CD8-positive, alpha-beta memory T cell (primary cell): ENCODE results near the gene SMARCD3. TPM values are rescaled to one million over a fixed set of nuclear protein-coding genes. Genes with fewer than 3 reads are reported as not detected.

ENCODE experiments used
- CTCF ChIA-PET: fragments of 350-600 bp; sonication (Branson Sonifier 250); formaldehyde crosslinking; loops from one replicate; lab custom pipeline; 2021; ENCODE audit warnings: antibody characterized with exemption; lab: Charles Lee
- POLR2A ChIA-PET: fragments of 350-600 bp; sonication (Branson Sonifier 250); formaldehyde crosslinking; loops from one replicate; lab custom pipeline; 2021; ENCODE audit warnings: antibody characterized with exemption; lab: Charles Lee
- DNase-seq, 5 donors: peaks; one replicate each; pipeline versions ENCODE4 v3.0.0 to v3.0.0-alpha.2; 2020 to 2022; ENCODE audit warnings: mixed read lengths in 1 of 5
- H3K27ac ChIP-seq: one replicate; pipeline ENCODE4 v1.7.0; 2013; ENCODE audit warnings: low read depth, mild to moderate bottlenecking, low read length, moderate library complexity
- H3K27me3 ChIP-seq: 2 replicates; pipeline ENCODE4 v1.7.0; 2013; ENCODE audit warnings: low read length, mild to moderate bottlenecking; ENCODE audit not compliant: insufficient read depth, poor library complexity, severe bottlenecking
- H3K36me3 ChIP-seq: 2 replicates; pipeline ENCODE4 v1.7.0; 2013; ENCODE audit warnings: mild to moderate bottlenecking, low read length, moderate library complexity; ENCODE audit not compliant: insufficient read depth
- H3K4me1 ChIP-seq: 2 replicates; pipeline ENCODE4 v1.7.0; 2013; ENCODE audit warnings: mild to moderate bottlenecking, low read length, moderate library complexity; ENCODE audit not compliant: insufficient read depth
- H3K4me3 ChIP-seq: 2 replicates; pipeline ENCODE4 v1.7.0; 2013; ENCODE audit warnings: mild to moderate bottlenecking, low read length
- H3K9me3 ChIP-seq: 2 replicates; pipeline ENCODE4 v1.7.0; 2013; ENCODE audit warnings: mild to moderate bottlenecking, low read length
- H3K27ac Mint-ChIP-seq, 8 donors: one replicate each; pipeline ENCODE4 v1.8.0; 2020 to 2021; ENCODE audit warnings: mixed read lengths in 8 of 8, mild to moderate bottlenecking in 6 of 8, inconsistent platforms in 3 of 8, moderate library complexity in 3 of 8
- H3K27me3 Mint-ChIP-seq, 2 donors: one replicate each; pipeline ENCODE4 v1.8.0; 2020 to 2021; ENCODE audit warnings: mixed read lengths in 2 of 2, mild to moderate bottlenecking in 1 of 2, moderate library complexity in 1 of 2
- H3K36me3 Mint-ChIP-seq, 3 donors: one replicate each; pipeline ENCODE4 v1.8.0; 2020 to 2021; ENCODE audit warnings: mixed read lengths in 3 of 3, inconsistent platforms in 1 of 3, mild to moderate bottlenecking in 1 of 3
- H3K4me1 Mint-ChIP-seq, 3 donors: one replicate each; pipeline ENCODE4 v1.8.0; 2020 to 2021; ENCODE audit warnings: mixed read lengths in 3 of 3, inconsistent platforms in 1 of 3, mild to moderate bottlenecking in 1 of 3
- H3K4me3 Mint-ChIP-seq, 7 donors: one replicate each; pipeline ENCODE4 v1.8.0; 2020 to 2021; ENCODE audit warnings: mixed read lengths in 7 of 7, mild to moderate bottlenecking in 6 of 7, moderate library complexity in 4 of 7, inconsistent platforms in 2 of 7
- H3K9me3 Mint-ChIP-seq, 5 donors: one replicate each; pipeline ENCODE4 v1.8.0; 2020 to 2022; ENCODE audit warnings: mixed read lengths in 5 of 5, mild to moderate bottlenecking in 3 of 5, moderate library complexity in 2 of 5, inconsistent platforms in 1 of 5
- polyA plus RNA-seq: library from polyadenylated mRNA; unstranded; fragments of 300-500 nt; fragmentation: Illumina TruSeq; gene quantifications from one replicate; pipeline ENCODE4 v1.2.3, GENCODE V29; 2021
- total RNA-seq, 2 experiments: library from RNA; stranded (reverse); gene quantifications; one replicate each; pipeline ENCODE4 v1.2.3, GENCODE V29; 2021

Gene SMARCD3
- total and polyA plus RNA-seq, 3 experiments from 2014 or later = 1.8 to 5.7 (median 2.1) TPM

GRCh38 chr7:151242159-151243044 is 6.1 kb downstream of the SMARCD3 start:
- Mint-ChIP-seq H3K4me3 (peak overlapping the region in 2 of 7 donors; percentile 67 to 76), H3K4me1 (peaks cover 22 to 38% (median 27%) of the 10 kb centered on the region in 3 donors), H3K27ac (peak overlapping the region in 5 of 8 donors; percentile 43 to 89 (median 80)), H3K27me3 (peaks cover 6 to 14% of the 10 kb centered on the region in 2 donors), H3K36me3 (peaks cover 0 to 22% (median 0%) of the 10 kb centered on the region in 3 donors), H3K9me3 (peaks cover 0 to 2% (median 0%) of the 10 kb centered on the region in 5 donors)
- Histone ChIP-seq H3K4me3 (no peak overlapping the region), H3K9me3 (no peaks in the 10 kb centered on the region), H3K27me3 (peaks cover 24% of the 10 kb centered on the region), H3K4me1 (peaks cover 38% of the 10 kb centered on the region), H3K36me3 (no peaks in the 10 kb centered on the region), H3K27ac (no peak overlapping the region)
- CTCF ChIA-PET = interaction anchor here (1.0 to 3.3 kb wide), 8 partner anchors 9 to 224 kb away, joined by 3 to 29 read pairs (median 10); partner anchors contain the start of genes ABCF2 and CHPF2
- no peak for DNase-seq
- POLR2A ChIA-PET = interaction anchor here (2.1 kb wide), 1 partner anchor 15 kb away, joined by 10 read pairs; the partner anchor contains the start of gene ABCF2

DNA sequence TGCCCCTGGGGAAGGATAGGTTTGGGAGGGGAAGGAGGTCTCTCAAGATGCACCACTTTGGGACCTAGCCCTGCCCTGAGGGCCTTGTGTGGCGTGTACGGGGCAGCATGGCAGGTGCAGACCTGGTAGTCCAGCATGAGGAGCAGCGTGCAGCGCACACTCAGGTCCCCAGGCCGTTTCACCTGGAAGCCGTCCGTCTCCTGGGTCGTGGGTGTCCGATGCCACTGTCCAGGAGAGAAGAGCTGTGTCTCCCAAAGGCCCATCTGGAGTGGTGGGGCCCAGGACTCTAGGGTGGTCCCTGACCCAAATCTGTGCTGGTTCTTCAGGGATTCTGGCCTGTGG is 6.8 kb downstream of the SMARCD3 start:
- POLR2A ChIA-PET = no interaction called here
- peaks cover 0 to 28% (median 0%) of the 10 kb centered on the region in 3 donors for H3K36me3 Mint-ChIP-seq

GRCh38 chr7:151240942-151241754 is 7.3 kb downstream of the SMARCD3 start:
- H3K36me3 ChIP-seq = no peaks in the 10 kb centered on the region
- POLR2A ChIA-PET = no interaction called here
- H3K27me3 Mint-ChIP-seq = peaks cover 2 to 5% of the 10 kb centered on the region in 2 donors
- H3K4me3 ChIP-seq = no peak overlapping the region
- H3K9me3 Mint-ChIP-seq = peaks cover 0 to 2% (median 0%) of the 10 kb centered on the region in 5 donors
- DNase-seq = no peak
- H3K27ac Mint-ChIP-seq = peak overlapping the region in 5 of 8 donors; percentile 5 to 71 (median 48)
- peaks cover 34% of the 10 kb centered on the region for H3K4me1 ChIP-seq
- CTCF ChIA-PET = interaction anchor here (3.3 kb wide), 1 partner anchor 8 kb away, joined by 29 read pairs; the partner anchor contains the start of gene CHPF2
- H3K27me3 ChIP-seq = peaks cover 13% of the 10 kb centered on the region
- no peak overlapping the region for H3K4me3 Mint-ChIP-seq
- H3K9me3 ChIP-seq = no peaks in the 10 kb centered on the region
- no peak overlapping the region for H3K27ac ChIP-seq
- H3K36me3 Mint-ChIP-seq = peaks cover 0 to 34% (median 0%) of the 10 kb centered on the region in 3 donors
- peaks cover 27 to 41% (median 31%) of the 10 kb centered on the region in 3 donors for H3K4me1 Mint-ChIP-seq

More for the DNA sequence above, 6.8 kb downstream of the SMARCD3 start:
- no peak overlapping the region for H3K4me3 Mint-ChIP-seq
- peaks cover 2 to 11% of the 10 kb centered on the region in 2 donors for H3K27me3 Mint-ChIP-seq
- H3K4me1 Mint-ChIP-seq = peaks cover 24 to 36% (median 30%) of the 10 kb centered on the region in 3 donors
- peak overlapping the region in 2 of 8 donors; percentile 12 to 66 for H3K27ac Mint-ChIP-seq
- CTCF ChIA-PET = interaction anchor here (1.0 to 3.3 kb wide), 2 partner anchors 8 to 15 kb away, joined by 3 to 29 read pairs; partner anchors contain the start of genes ABCF2 and CHPF2
- peaks cover 35% of the 10 kb centered on the region for H3K4me1 ChIP-seq
- no peak for DNase-seq
- no peaks in the 10 kb centered on the region for H3K36me3 ChIP-seq
- no peak overlapping the region for H3K27ac ChIP-seq
- H3K9me3 ChIP-seq = no peaks in the 10 kb centered on the region
- no peak overlapping the region for H3K4me3 ChIP-seq
- peaks cover 0 to 2% (median 0%) of the 10 kb centered on the region in 5 donors for H3K9me3 Mint-ChIP-seq
- H3K27me3 ChIP-seq = peaks cover 17% of the 10 kb centered on the region

DNA sequence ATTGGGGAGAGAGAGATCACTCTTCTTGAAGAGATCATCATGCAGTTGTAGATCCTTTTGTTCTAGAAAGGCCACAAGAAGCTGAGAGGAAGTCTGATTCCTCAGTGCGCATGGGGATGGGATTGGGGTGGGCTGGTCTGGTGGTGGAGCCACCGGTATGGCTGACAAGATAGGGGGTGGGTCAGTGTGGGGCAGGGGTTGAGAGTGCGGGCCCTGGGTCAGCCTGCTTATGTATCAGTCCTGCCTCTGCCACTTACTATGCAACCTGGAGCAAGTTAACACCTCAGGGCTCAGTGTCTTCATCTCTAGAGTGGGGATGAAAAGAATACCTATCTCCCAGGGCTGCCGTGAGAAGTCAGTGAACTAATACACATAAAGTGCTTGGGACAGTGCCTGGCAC is 8.0 kb downstream of the SMARCD3 start:
- Mint-ChIP-seq H3K4me1 (peaks cover 26 to 39% (median 26%) of the 10 kb centered on the region in 3 donors), H3K36me3 (peaks cover 0 to 39% (median 0%) of the 10 kb centered on the region in 3 donors), H3K9me3 (peaks cover 0 to 2% (median 0%) of the 10 kb centered on the region in 5 donors), H3K27ac (peak overlapping the region in 1 of 8 donors; percentile 48), H3K4me3 (no peak overlapping the region), H3K27me3 (peaks cover 0 to 2% of the 10 kb centered on the region in 2 donors)
- no peak overlapping the region for H3K27ac ChIP-seq
- no peak overlapping the region for H3K4me3 ChIP-seq
- H3K4me1 ChIP-seq = peaks cover 29% of the 10 kb centered on the region
- peaks cover 8% of the 10 kb centered on the region for H3K27me3 ChIP-seq
- no peaks in the 10 kb centered on the region for H3K9me3 ChIP-seq
- ChIA-PET CTCF (no interaction called here), POLR2A (interaction anchor here (0.6 kb wide), 1 partner anchor 303 kb away, joined by 3 read pairs; no protein-coding TSS in a partner anchor)
- H3K36me3 ChIP-seq = peaks cover 4% of the 10 kb centered on the region
- DNase-seq = no peak

GRCh38 chr7:151239837-151240459 is 8.5 kb downstream of the SMARCD3 start:
- peaks cover 9% of the 10 kb centered on the region for H3K36me3 ChIP-seq
- ChIA-PET CTCF (no interaction called here), POLR2A (interaction anchor here (0.6 kb wide), 1 partner anchor 302 kb away, joined by 3 read pairs; no protein-coding TSS in a partner anchor)
- Mint-ChIP-seq H3K4me3 (no peak overlapping the region), H3K36me3 (peaks cover 0 to 45% (median 0%) of the 10 kb centered on the region in 3 donors), H3K27me3 (peaks cover 0 to 2% of the 10 kb centered on the region in 2 donors), H3K9me3 (peaks cover 0 to 2% (median 0%) of the 10 kb centered on the region in 5 donors), H3K4me1 (peaks cover 26 to 43% (median 28%) of the 10 kb centered on the region in 3 donors), H3K27ac (no peak overlapping the region)
- H3K4me3 ChIP-seq = no peak overlapping the region
- H3K9me3 ChIP-seq = no peaks in the 10 kb centered on the region
- H3K27ac ChIP-seq = no peak overlapping the region
- peaks cover 25% of the 10 kb centered on the region for H3K4me1 ChIP-seq
- no peak for DNase-seq
- peaks cover 4% of the 10 kb centered on the region for H3K27me3 ChIP-seq

- Histone ChIP-seq H3K9me3 (no peaks in the 10 kb centered on the region), H3K4me1 (peaks cover 19% of the 10 kb centered on the region), H3K36me3 (peaks cover 9% of the 10 kb centered on the region), H3K27me3 (no peaks in the 10 kb centered on the region), H3K4me3 (no peak overlapping the region), H3K27ac (no peak overlapping the region)
- ChIA-PET POLR2A (no interaction called here), CTCF (no interaction called here)
- Mint-ChIP-seq H3K27me3 (no peaks in the 10 kb centered on the region), H3K4me3 (no peak overlapping the region), H3K9me3 (peaks cover 0 to 2% (median 0%) of the 10 kb centered on the region in 5 donors), H3K36me3 (peaks cover 0 to 51% (median 0%) of the 10 kb centered on the region in 3 donors), H3K27ac (peak overlapping the region in 1 of 8 donors; percentile 78), H3K4me1 (peaks cover 21 to 43% (median 26%) of the 10 kb centered on the region in 3 donors)
- no peak for DNase-seq
Observed at GRCh38 chr7:151238924-151239836, 9.3 kb downstream of the SMARCD3 start.
